Mesodermal cell (in vitro differentiated cells): Measurements from ENCODE around the gene OTOGL.

ENCODE experiments used
- H3K27ac ChIP-seq: 2 replicates; pipeline ENCODE4 v1.7.0; 2013; ENCODE audit warnings: mild to moderate bottlenecking, low read depth, low read length, moderate library complexity; ENCODE audit not compliant: severe bottlenecking
- H3K36me3 ChIP-seq: 2 replicates; pipeline ENCODE4 v1.7.1; 2013; ENCODE audit warnings: mild to moderate bottlenecking, low read length, moderate library complexity; ENCODE audit not compliant: control insufficient read depth, insufficient read depth
- H3K4me1 ChIP-seq: one replicate; pipeline ENCODE4 v1.7.1; 2013; ENCODE audit warnings: mild to moderate bottlenecking, low read length; ENCODE audit not compliant: insufficient read depth, control insufficient read depth, poor library complexity, severe bottlenecking
- H3K4me3 ChIP-seq: 2 replicates; pipeline ENCODE4 v1.7.0; 2013; ENCODE audit warnings: low read length, control low read depth, mild to moderate bottlenecking; ENCODE audit not compliant: insufficient read depth, poor library complexity, severe bottlenecking; ENCODE audit errors: extremely low read depth
- H3K9me3 ChIP-seq: 2 replicates; pipeline ENCODE4 v1.7.1; 2013; ENCODE audit warnings: mild to moderate bottlenecking, low read length, moderate library complexity; ENCODE audit not compliant: control insufficient read depth
- WGBS, 2 experiments: methylation state at CpG; one replicate each; pipeline ENCODE4 v1.1.5; 2013; ENCODE audit warnings: missing lambda C conversion rate in 2 of 2; ENCODE audit not compliant: insufficient coverage in 2 of 2; 5-methylcytosine and 5-hydroxymethylcytosine counted together

Gene OTOGL

DNA sequence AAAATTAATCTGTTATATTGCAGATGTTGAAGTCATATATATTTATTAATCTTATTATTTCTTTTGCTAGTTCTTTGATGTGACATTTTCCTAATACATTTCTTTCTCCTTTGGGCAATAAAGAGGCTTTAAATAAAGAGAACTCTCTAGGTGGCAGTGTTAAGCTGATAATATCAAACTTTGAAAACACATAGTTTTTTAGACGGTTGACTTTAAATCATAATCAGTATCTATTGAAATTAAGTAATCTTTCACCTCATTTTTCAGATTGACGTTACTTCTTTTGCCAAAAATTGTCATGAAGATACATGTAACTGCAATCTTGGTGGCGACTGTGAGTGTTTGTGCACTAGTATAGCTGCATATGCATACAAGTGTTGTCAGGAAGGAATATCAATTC is 213.9 kb downstream of the OTOGL start:
- Histone ChIP-seq H3K9me3 (no peaks in the 10 kb centered on the region), H3K36me3 (no peaks in the 10 kb centered on the region), H3K4me1 (no peaks in the 10 kb centered on the region), H3K27ac (no peak overlapping the region), H3K4me3 (no peak overlapping the region)
- WGBS, 2 experiments, result no CpG with 5 or more reads among the region's 3 CpGs

DNA sequence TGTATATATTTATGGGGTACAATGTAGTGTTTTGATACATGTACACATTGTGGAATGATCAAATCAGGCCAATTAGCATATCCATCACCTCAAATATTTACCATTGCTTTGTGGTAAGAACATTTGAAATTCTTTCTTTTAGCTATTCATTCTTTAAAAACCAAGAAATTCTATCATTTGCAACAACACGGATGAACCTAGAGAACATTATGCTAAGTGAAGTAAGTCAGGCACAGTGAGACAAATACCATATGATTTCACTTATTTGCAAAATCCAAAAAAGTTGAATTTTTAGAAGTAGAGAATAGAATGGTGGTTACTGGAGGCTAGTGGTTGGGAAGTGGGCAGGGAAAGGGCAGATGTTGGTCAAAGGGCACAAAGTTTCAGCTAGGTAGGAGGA is 215.4 kb downstream of the OTOGL start:
- no peak overlapping the region for H3K4me3 ChIP-seq
- no peaks in the 10 kb centered on the region for H3K36me3 ChIP-seq
- no CpG with 5 or more reads among the region's 1 CpG for WGBS, 2 experiments
- no peak overlapping the region for H3K27ac ChIP-seq
- no peaks in the 10 kb centered on the region for H3K4me1 ChIP-seq
- H3K9me3 ChIP-seq, result no peaks in the 10 kb centered on the region

DNA sequence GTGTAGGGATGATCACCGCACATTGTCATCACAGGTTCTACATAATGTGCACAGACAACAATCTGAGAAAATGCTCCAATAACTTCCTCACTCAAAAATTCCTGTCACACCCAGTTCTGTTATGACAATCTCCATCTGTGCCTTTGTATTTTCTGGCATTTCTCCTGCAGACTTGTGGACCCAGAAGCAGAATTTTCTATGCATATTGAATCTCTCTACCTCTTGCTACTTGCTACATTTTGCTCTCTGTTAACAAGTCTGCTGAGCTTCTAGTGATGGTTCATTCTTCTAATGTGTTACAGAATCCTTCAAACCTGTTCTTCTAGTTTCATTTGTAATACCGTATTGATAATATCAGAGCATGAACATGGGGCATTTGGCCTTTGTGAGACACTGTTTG is 216.9 kb downstream of the OTOGL start:
- H3K36me3 ChIP-seq, result no peaks in the 10 kb centered on the region
- no peaks in the 10 kb centered on the region for H3K4me1 ChIP-seq
- H3K9me3 ChIP-seq, result no peaks in the 10 kb centered on the region
- no peak overlapping the region for H3K4me3 ChIP-seq
- no peak overlapping the region for H3K27ac ChIP-seq
- WGBS, 2 experiments, result 90 to 100% methylated on average over 2 of the region's 2 CpGs

DNA sequence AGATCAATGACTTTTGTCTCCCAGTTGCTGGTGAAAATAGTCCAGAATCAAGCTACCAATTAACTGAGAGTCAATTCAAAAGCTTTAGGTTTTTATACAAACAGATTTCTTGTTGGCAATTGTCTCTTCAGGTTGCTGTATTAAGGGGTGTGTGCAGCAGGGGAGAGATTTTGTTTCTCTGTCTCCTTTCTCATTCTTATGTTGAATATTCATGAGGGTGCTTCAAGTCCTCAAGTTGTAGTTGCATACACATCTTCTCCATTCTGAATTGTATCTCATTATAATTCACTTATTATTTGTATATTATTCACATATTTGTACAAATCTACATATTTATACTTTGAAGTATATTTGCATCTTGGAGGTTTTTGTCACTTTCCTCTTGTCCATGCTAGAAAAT is 218.0 kb downstream of the OTOGL start:
- peaks cover 3% of the 10 kb centered on the region for H3K4me1 ChIP-seq
- no peaks in the 10 kb centered on the region for H3K9me3 ChIP-seq
- no peak overlapping the region for H3K4me3 ChIP-seq
- no peak overlapping the region for H3K27ac ChIP-seq
- H3K36me3 ChIP-seq, result no peaks in the 10 kb centered on the region

DNA sequence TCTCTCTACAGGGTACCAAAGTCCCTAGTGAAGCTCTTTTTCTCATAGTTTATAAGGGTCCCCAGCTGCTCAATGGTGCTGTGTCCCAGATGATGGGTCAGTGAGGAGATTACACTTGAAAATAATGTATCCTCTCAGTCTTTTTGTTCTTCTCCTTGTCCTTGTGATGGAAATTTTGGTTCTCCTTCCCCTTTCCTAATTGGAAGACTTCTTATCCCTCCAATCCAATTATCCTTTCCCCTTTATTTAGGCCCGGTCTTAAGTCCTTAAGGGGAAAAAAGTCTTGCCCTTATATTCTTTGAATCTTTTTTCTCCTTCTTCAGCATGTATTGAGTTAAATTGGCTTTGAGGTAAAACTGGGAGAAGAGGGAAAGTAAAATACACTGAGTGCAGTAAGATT is 218.6 kb downstream of the OTOGL start:
- H3K36me3 ChIP-seq, result no peaks in the 10 kb centered on the region
- H3K27ac ChIP-seq, result no peak overlapping the region
- no CpG with 5 or more reads among the region's 1 CpG for WGBS, 2 experiments
- H3K4me3 ChIP-seq, result no peak overlapping the region
- H3K4me1 ChIP-seq, result peaks cover 3% of the 10 kb centered on the region
- no peaks in the 10 kb centered on the region for H3K9me3 ChIP-seq

DNA sequence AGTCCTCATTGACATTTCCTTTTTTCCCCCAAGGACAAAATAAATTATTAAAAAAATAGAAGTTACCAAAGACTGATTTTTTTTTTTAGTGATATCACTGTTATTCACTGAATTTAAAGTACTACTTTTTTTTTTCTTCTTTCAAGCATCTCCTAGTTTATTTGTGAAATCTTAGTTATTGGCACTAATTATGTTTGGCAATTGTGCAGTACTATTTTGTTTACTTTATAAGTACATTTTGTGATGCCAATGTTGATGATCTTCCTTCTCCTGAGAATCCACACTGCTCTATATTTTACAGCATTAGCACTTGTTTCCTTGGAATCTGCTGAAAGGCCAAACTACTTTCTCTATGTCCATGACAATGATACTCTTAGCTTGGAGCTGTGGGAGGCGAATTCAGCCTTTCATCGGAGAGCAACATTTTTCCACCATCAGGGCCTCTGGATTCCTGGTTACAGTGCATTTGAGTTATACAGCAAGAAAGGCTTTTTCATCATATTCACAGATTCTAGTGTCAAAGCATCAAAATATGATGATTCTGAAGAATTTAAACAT is 220.9 kb downstream of the OTOGL start:
- H3K9me3 ChIP-seq, result no peaks in the 10 kb centered on the region
- no peak overlapping the region for H3K27ac ChIP-seq
- peaks cover 3% of the 10 kb centered on the region for H3K4me1 ChIP-seq
- H3K36me3 ChIP-seq, result no peaks in the 10 kb centered on the region
- H3K4me3 ChIP-seq, result no peak overlapping the region
- 37% methylated on average over 2 of the region's 2 CpGs; no CpG with 5 or more reads in 1 of the 2 experiments for WGBS, 2 experiments

DNA sequence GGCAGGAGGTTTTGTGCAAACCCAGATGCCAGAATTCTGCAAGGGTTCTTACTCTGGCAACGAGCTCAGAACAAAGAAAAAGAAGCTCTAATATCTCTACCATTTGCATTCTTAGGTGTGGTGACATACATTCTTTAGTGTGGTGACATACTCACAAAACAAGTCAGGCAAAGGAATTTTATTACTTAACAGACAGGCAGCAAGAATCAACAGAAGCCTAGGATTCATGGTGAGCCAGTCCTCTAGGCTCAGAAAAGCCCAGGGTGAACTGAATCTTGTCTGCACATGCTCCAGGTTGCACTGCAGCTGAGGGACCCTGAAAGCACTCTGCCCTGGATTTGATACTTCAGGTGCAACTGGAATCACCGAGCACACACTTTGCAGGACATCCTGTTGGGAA is 222.3 kb downstream of the OTOGL start:
- Histone ChIP-seq H3K4me3 (no peak overlapping the region), H3K4me1 (peaks cover 3% of the 10 kb centered on the region), H3K9me3 (no peaks in the 10 kb centered on the region), H3K36me3 (no peaks in the 10 kb centered on the region), H3K27ac (no peak overlapping the region)
- WGBS, 2 experiments, result 71 to 80% methylated on average over 1 of the region's 2 CpGs

DNA sequence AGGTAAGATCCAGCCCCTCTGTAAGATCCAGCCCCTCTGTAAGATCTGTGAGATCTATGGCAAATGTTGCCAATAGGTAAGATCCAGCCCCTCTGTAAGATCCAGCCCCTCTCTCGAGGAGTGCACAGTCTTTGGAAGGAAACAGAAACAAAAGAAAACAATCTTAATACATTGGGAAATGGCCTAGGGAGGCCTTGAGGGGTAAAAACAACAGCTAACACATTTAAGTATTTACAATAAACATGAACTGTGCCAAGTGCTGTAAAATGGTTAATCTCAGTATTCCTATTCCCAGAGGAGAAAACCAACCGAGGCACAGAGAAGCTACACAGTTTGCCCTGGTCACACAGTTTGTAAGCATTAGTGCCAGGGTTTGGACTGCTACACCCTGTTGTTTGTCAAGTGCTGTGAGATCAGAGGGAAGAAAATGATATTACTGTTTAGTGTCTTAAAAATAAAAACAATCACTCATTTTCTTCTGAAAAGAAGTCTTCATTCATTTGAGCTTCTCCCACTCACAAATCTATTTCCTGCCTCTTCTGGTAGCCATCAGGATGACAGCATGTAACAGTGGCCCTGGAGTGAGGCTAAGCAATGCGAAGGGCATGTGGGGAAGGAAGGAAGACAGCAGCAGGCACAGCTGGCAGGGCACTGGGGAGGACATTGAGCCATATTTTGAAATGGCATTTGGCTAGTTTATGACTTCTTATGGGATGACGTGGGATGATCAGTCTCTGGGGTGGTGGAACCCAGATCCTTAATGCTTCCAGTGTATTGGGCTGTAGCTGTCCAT is 226.0 kb downstream of the OTOGL start:
- no peak overlapping the region for H3K4me3 ChIP-seq
- H3K36me3 ChIP-seq, result no peaks in the 10 kb centered on the region
- H3K27ac ChIP-seq, result no peak overlapping the region
- WGBS, 2 experiments, result 68 to 95% methylated on average over 2 to 3 of the region's 4 CpGs
- H3K4me1 ChIP-seq, result peaks cover 3% of the 10 kb centered on the region
- H3K9me3 ChIP-seq, result no peaks in the 10 kb centered on the region

DNA sequence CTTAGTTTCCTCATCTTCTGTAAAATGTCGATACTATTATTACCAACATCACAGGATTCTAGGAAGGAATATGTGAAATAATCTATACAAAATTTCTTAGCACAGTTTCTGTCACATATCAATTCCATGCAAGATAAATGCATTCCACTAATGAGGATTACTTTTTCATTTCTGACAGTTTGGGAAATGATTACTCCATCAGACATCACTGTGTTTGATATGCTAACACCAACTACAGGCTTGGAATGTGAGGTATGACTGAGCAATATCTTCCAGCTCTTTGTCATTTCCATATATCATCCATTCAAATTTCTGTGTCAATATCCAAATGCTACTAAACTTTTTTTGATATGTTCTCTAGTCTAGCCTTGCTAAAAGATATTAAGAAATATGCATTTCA is 233.5 kb downstream of the OTOGL start:
- Histone ChIP-seq H3K4me3 (no peak overlapping the region), H3K36me3 (no peaks in the 10 kb centered on the region), H3K9me3 (no peaks in the 10 kb centered on the region), H3K4me1 (no peaks in the 10 kb centered on the region), H3K27ac (no peak overlapping the region)
- WGBS, 2 experiments, result no CpG with 5 or more reads among the region's 1 CpG

DNA sequence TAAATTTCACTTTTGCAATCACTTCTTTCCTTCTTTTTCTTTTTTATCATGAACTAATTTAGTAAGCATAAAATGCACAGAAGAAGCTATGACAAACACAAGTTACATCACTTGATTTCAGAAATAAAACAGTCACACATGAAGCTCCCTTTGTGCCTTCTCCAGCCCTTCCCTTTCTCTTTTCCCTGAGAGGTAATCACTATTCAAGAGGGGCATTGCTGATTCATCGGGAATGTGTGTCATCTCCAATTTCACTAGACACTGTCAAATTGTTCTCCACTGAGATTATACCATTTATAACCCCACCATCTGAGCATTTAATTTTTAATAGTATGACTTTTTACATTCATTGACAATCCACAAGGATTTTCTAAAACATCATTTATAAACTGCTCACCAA is 253.1 kb downstream of the OTOGL start:
- no peak overlapping the region for H3K4me3 ChIP-seq
- H3K4me1 ChIP-seq, result peaks cover 9% of the 10 kb centered on the region
- no peak overlapping the region for H3K27ac ChIP-seq
- no peaks in the 10 kb centered on the region for H3K9me3 ChIP-seq
- no peaks in the 10 kb centered on the region for H3K36me3 ChIP-seq
- WGBS, 2 experiments, result 100% methylated on average over 1 of the region's 1 CpG; no CpG with 5 or more reads in 1 of the 2 experiments

DNA sequence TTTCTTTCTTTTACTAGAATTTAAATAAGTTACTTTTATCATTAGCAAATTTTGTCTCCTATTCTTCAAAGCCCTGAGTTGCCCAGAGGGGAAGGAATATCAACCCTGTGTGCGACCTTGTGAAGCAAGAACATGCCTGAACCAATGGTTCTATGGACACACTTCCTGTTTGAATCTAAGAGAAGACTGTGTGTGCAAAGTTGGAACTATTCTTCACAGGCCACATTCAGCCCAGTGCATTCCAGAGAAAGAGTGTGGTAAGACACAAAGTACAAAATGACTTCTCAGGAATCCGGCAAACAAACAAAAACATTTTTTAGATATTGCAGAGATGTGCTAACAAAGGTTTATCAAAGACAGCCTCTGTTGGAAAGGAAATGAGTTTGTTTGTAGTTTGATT is 253.9 kb downstream of the OTOGL start:
- H3K27ac ChIP-seq, result no peak overlapping the region
- 83% methylated on average over 1 of the region's 2 CpGs; no CpG with 5 or more reads in 1 of the 2 experiments for WGBS, 2 experiments
- no peak overlapping the region for H3K4me3 ChIP-seq
- no peaks in the 10 kb centered on the region for H3K9me3 ChIP-seq
- H3K4me1 ChIP-seq, result peaks cover 9% of the 10 kb centered on the region
- no peaks in the 10 kb centered on the region for H3K36me3 ChIP-seq
